Stimulated activated CD8-positive, alpha-beta memory T cell treated with anti-CD3 and anti-CD28 coated beads, Interleukin-15, amount 100 ng/mL, for 1 hour (primary cell): ENCODE data around the gene METAP1D.
"Not testable (repeated sequence)": the region's sequence is repeated elsewhere in the genome, so short reads cannot be mapped to it uniquely, and the experiment has no call there.

Experiments used
- DNase-seq: peaks from one replicate; pipeline ENCODE4 v3.0.0-alpha.2; 2020; ENCODE audit warnings: low read depth

METAP1D gene

DNA sequence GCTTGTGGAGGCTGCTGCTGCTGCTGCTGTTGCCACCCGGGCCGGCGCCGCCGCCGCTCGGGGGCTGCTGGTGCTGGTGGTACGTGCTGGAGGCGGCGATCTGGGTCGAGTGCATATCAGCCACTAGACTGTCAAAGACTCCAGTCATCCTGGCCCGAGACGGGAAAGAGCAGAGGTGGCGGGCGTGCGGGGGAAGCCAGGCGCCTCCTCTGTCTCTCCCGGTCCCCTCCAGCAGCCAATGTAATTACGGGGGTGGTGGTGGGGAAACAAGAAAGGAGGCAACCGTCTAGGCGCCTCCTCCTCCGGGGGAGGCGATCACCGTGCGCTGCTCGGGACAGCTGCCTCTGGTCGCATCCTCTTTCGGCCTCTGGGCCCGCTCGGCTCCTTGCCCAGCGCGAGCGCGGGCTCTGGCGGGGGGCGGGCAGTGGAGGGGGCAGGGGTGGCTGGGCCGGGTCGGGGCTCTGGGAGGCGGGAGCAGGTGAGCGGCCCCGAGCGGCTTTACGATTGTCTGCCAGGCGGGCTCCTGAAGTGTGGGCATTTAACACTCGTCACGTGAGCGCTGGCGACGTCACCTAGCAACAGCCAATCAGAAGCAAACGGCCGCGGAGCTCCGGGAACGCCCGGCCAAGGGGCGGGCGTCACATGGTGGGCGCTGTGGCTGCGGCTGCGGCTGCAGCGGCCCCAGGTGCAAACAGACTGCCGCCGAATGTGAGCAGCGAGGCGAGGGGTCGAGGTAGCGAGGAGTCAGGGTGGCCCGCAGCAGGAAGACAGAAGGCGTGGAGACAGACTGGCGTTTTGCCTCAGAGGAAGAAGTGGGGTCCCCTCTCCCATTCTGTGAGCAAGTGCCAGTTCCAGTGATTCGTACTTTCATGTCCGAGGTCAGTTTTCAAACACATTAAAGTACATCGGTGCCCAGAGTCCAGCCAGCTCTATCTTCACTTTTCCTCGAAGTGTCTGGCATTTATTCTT, 102.9 kb downstream of the METAP1D start, which contains the start of gene DLX2:
TSS of gene DLX2 (minus strand) at position 510 of the 969 bp plus-strand sequence. CDS start at position 148, 362 bp downstream.
- DNase-seq: peak; percentile 46

DNA sequence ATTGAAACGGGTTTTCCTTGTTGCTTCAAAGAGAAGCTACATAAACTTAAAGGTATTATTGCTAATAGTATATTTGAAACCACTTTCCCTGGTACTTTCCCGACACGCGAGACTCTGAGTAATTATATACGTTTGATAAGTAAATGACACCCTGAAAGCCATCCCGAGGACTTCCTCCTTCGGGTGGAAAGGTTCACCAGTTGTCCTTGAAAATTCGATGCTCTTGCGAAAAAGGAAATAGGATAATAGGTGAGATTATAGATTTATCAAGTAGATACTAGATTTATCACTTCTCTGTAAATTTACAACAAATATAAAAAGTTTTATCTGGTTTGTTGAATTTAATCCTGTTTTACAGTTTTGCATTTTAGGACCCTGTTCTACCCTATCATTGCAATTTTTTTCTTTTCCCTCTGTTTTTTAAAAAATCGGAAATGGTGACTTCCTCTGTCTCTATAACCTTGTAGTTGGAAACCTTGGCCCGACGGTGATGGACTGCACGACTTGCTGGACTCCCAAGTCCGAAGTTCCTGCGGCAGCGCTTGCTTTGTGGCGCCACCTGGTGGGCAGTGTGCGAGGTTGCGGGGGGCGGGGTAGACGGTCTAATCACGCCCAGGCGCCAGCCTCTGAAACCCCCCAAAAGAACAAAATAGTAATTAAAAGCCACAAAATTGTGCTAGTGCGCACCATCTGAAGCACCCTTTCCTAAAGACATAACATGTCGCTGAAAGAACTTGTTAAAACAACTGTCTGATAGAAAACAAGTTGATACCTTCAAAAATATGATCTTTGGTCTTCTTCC, 103.9 kb downstream of the METAP1D start:
- peak; percentile 38 for DNase-seq

DNA sequence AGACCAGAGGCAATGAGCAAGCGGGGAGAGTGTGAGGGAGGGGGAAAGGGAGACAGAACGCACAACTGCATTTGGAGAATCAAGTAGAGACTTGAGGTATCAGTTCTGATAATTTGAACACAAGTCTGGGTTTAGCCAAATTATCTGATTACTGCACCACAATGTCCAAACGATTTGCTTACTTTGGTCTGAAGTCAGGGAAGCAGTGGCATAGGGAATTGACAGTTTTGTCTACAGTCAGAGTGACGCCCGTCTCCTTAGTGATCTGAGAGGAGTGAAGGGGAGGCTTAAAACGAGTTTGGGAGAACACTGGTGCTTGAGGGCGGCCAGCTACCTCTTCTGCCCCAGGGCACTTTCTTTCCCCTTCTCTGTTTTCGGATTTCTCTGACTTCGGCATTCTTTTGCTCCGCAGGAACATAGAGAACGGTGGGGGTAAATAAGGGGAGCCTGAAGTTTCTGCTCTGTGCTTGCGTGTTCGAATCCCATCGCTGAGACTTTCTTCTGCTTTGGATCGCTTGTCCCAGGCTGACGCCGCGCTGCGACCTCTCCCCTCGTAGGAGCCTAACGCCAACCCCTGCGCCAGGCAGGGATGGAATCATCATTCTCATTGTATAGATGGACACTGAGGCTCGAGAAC, 105.8 kb downstream of the METAP1D start:
- no peak for DNase-seq

DNA sequence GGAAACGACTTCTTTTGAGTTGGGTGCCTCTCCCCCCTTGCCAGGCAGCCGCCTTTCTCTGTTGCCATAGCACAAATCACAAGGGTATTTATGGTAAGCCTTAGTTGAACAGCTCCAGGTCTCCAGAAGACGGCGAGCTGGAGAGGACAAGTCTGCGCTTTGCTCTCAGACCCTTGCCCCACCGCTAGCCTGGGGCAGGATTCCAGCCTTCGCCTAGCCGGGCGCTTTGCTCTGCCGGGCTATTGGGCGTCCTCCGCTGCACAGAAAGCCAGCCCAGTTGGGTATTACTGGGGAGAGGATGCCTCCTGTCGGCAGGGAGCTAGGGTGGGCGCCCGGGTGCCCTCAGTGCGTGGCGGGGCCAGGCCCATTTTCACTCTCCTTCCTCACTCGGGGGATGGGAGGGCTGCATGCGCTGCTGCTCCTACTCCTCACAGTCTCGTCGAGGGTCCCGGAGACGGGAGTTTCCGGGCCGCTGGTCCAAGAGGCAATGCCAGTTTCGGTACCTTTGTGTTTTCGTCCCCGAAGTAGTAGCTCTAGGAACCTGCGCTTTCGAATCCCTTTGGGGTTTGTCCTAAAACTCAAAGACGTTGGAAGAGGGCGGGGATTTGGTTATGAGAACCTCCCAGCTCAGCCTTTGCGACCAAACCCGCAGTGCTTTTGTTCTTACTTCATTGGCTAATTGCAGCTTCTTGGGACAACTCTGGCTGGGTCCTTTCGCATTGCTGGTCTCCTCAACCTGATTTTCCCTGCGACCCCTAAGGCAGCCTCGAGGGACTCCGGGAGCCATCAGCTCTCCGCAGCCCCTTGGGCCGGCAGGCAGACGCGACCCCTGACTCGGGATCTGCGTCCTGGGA, 106.6 kb downstream of the METAP1D start:
- DNase-seq: no peak

DNA sequence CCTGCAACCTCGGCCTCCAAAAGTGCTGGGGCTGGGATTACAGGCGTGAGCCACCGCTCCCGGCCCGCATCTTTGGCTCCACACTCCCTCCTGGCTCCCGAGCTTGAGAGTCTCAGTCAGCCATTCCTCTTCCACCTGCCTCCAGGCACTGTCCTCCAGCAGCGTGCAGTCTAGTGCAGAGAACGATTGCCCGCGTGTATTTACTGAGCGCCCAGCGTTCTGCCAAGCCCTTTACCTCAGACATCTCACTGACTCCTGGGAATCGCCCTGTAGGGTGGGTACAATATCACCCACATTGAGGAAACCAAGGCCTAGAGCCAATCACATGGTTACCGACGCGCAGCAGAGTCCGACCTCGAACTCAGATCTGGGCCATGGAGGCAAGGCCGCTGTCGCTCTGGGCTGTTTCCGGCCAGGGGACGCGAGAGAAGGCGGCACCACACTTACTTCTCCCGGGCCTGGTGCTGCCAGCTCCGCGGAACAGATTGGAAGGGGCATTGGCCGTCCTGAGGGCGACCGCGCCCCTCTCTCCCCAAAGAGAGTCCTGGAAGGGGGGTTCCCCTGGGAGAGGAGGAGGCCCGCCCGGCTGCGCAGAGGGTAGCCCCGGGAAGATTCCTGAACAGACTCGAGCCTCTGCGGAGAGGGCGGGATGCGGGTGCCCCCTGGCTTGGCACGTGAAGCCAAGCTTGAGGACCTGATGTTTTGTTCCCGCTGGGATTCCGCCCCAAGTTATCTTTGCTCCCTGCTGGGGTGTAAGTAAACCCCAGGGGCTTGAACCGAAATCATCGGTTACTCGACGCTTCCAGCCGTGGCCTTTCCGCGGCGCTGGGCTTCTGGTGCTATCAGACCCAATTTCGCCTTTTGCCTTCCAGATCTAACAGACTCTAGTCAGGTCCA, 108.2 kb downstream of the METAP1D start:
- no peak for DNase-seq

DNA sequence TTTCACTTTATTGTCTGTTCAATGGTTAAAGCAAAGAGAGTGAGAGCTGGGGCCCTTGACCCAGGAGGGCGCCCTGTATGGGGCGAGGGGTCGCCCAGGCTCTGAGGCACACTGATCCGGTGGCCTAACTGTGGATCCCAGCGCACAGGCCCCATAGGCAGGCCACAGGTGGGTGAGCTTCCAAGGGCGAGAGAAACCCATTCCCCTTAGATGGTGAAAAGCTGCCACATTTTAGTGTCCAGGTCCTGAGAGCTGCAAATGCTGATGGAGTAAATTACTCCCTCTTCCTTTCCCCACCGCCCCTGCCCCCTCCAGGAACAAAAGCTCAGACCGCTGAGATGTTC, 108.8 kb downstream of the METAP1D start:
- DNase-seq: no peak

DNA sequence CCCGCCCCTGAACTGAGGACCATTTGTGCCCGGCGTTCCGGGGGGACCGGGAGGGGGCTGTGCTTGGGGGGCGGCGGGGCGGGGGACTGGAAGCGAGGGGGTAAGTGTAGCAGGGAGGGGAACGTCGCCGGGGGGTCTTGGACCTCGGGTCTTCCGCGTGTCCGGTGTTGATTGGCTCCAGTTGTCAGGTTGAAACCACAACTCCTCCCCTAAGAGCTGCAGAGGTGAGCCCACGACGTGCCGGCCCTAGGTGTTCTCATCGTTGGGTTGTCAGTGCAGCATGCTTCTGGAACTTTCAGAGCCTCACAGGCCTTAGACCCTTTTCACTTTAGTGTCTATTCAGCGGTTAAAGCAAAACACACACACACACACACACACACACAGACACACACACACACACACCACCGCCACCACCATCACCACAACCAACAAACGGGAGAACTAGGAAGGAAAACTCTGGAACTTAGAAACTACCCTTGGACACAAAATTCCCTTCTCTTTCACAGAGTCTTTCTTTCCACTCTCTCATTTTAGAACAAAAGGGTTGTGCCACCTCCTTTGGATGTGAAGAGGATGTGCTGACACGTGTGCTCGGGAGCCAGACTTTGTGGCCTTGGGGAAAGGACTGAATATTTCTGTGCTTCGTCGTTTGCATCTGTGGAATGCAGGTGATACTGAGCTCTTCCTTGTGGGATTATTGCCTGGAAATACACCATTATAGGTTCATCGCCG, 109.7 kb downstream of the METAP1D start:
- DNase-seq: no peak

DNA sequence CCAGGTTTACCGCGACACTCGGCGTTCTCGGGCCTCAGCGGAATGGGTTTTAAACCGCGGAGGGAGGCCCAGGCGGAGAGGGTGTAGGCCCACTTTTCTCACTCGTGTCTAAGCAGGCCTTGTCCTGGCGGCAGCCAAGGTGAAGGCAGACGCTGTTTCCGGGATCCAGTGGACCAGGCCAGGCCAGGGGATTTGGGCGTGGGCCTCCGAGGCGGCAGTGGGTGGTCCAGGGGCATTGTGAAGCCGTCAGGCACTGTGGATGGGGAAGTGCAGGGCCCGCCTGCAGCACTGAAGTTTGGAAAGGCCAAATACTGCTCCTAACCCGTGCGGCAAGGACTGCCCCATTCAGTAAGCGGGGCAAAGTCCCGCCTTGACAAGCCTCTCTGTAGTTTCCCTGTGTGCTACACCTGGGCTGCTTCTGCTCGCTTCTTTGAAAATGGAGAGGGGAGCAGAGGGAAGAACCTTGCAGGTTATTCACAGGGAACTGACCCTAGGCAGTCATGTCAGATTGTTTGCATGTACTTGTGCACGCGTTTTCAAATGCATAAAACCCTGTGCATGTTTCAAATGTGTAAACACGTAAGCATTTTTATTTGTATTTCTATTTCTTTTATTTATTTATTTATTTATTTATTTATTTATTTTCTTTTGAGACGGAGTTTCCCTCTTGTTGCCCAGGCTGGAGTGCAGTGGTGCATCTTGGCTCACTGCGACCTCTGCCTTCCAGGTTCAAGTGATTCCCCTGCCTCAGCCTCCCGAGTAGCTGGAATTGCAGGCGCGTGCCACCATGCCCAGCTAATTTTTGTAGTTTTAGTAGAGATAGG, 110.4 kb downstream of the METAP1D start:
- DNase-seq: no peak

DNA sequence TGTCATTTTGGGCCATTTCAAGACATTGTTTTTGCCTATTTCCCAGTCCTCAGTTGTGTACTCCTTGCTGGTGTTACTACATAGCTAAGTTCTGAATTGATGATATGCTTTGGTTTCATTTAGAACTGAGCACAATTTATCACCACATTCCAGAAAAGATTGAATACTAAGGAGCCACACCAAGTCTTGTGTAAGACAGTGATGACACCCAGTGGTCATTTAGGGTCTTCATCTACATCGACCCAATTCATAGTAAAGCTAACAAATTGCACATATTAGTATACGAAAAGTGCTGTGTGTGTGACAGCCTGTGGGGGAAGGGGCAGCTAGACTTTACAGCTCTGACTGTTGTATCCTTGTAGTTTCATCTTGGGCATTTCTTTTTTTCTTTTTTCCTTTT, 113.9 kb downstream of the METAP1D start:
- DNase-seq: no peak

DNA sequence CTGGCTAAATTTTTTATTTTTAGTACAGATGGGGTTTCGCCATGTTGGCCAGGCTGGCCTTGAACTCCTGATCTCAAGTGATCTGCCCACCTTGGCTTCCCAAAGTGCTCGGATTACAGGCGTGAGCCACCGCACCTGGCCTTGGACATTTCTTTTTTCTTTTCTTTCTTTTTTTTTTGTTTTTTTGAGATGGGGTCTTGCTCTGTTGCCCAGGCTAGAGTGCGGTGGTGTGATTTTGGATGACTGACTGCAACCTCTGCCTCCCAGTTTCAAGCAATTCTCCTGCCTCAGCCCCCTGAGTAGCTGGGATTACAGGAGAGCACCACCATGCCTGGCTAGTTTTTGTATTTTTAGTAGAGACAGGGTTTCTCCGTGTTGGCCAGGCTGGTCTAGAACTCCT, 114.4 kb downstream of the METAP1D start:
- not testable (repeated sequence) for DNase-seq

DNA sequence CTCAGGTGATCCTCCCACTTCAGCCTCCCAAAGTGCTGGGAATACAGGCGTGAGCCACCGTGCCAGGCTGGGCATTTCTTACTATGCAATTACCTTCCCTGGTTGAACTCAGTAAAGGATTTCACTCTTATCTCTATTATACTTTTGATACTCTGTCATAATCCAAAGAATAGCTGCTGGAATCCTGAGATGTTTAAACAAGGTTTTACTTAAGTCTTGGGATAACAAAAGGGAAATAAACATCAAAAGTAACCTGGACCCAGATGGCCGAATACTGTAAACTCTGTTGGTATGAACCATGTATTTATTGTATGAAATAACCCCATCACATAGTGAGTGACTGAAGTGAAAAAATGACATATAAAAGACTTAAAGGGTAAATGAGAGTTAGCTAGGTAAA, 114.8 kb downstream of the METAP1D start:
- no peak for DNase-seq

DNA sequence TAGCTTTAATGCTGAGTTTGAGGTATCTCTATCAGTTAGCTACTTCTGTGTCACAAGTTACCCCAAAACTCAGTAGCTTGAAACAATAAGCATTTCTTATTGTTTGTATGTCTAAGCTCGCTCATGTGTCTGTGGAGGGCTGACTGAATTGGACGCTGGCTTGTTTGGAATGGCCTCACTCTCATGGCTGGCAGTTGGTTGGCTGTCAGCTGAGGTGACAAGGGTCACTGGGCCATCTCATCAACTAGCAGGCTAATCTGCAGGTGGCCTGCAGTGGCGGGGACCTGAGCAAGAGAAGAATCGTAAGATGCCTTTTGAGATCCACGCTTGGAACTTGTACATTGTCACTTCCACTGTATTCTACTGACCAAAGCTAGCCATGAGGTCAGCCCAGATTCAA, 116.4 kb downstream of the METAP1D start:
- DNase-seq: no peak

DNA sequence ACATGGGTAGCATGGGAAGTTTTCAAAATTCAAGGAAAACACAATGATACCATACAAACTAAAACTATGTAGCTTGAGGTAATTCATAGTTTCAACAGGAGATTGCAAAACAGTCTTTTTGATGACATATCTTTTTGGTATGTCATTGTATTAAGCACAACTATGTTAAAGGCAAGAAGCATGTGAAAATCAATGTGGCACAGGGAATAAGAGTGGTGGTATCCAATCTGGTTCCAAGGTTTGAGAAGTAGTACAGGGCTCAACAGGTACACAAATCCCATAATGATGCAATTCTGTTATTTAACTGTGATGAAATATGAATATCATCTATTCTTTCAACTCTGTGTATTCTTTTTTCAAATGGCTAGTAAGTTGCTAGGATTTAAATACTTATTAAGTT, 119.3 kb downstream of the METAP1D start:
- DNase-seq: no peak

DNA sequence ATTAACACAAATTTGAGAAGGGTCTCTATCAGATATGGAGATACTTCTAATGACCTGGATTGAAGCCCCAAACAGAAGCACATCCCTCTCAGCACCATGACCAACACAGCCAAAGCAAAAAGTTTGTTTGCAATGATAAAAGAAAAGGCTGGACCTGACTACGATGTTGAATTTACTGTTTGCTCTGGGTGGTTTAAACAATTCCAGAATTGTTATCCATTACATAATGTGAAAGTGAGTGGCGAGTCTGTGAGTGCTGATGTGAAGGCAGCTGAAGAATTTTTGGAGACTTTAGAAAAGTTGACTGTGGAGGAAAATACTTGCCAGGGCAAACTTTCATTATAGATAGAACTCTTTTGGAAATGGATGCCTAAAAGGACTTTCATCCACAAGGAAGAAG, 120.4 kb downstream of the METAP1D start:
- no peak for DNase-seq

DNA sequence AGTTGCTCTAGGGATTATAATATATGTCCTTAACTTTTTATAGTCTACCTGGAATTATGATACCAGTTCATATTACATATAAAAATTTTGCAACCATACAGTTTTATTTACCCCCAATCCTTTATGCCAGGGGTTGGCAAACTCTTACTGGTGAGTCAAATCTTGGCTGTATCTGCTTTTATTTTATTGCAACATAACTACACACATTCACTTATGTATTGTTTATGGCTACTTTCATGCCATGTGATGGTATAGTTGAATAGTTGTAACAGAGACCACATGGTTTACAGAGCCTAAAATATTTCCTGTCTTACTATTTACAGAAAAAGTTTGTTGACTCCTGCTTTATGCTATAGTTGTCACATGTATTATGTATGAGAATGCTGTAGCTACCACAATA, 128.7 kb downstream of the METAP1D start:
- no peak for DNase-seq

DNA sequence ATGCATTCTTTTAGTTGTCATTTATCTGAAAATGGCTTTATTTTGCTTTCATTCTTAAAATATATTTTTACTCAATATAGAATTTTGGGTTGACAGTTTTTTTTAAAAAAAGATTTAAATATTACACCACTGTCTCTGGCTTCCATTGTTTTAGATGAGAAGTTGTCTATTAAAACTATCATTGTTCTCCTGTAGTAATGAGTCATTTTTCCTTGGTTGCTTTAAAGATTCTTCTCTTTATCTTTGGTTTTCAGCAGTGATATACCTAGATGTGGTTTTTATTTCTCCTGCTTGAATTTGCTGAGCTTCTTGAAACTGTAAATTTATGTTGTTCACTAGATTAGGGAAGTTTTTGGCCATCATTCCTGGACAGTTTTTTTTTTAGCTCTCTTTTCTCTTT, 129.7 kb downstream of the METAP1D start:
- no peak for DNase-seq
